K562 (cell line): ENCODE measurements around the gene MBOAT7. TPM values are rescaled to one million over a fixed set of nuclear protein-coding genes. Genes with fewer than 3 reads are reported as not detected.
A peak's percentile ranks its signal among the peaks of the same experiment; 100 is the strongest.

Source experiments
- ETV6 ChIP-seq, 3 experiments: fragments of 150-350 bp in 1 of 3; sonication (generic) in 1 of 3; formaldehyde crosslinking in 1 of 3; IDR thresholded peaks; 2 replicates each; pipeline versions ENCODE4 v1.6.1 to v1.8.0; 2014 to 2022; ENCODE audit warnings: borderline replicate concordance in 2 of 3, low read depth in 2 of 3, antibody characterized with exemption in 1 of 3, low read length in 1 of 3, mild to moderate bottlenecking in 1 of 3, missing genetic modification reagents in 1 of 3
- MEIS2 ChIP-seq: fragments of 450-650 bp; IDR thresholded peaks from 2 replicates; pipeline ENCODE4 v1.6.1; 2014; ENCODE audit warnings: mild to moderate bottlenecking; ENCODE audit not compliant: partially characterized antibody
- MIER1 ChIP-seq: fragments of 450-650 bp; IDR thresholded peaks from 2 replicates; pipeline ENCODE4 v1.6.1; 2016; ENCODE audit warnings: antibody characterized with exemption, mild to moderate bottlenecking, low read depth
- NCOR1 ChIP-seq: fragments of 450-650 bp; IDR thresholded peaks from 2 replicates; pipeline ENCODE4 v1.6.1; 2016; ENCODE audit warnings: mild to moderate bottlenecking, moderate library complexity
- NKRF ChIP-seq: fragments of 450-650 bp; IDR thresholded peaks from 2 replicates; pipeline ENCODE4 v1.6.1; 2016; ENCODE audit warnings: borderline replicate concordance
- POLR2G ChIP-seq: fragments of 200-400 bp; formaldehyde crosslinking; IDR thresholded peaks from 2 replicates; pipeline ENCODE4 v1.6.1; 2017; ENCODE audit warnings: low read depth, mild to moderate bottlenecking, antibody characterized with exemption, low read length, moderate library complexity
- TBP ChIP-seq: optimal IDR thresholded peaks from 2 replicates; pipeline ENCODE3; 2011; ENCODE audit warnings: low read depth, low read length, improper control_type of control experiment
- TFAM ChIP-seq: fragments of 250-450 bp; sonication (Bioruptor Pico); conservative IDR thresholded peaks from 2 replicates; pipeline ENCODE4 v1.5.0; 2021; ENCODE audit warnings: mild to moderate bottlenecking, moderate library complexity
- ZBED1 ChIP-seq: IDR thresholded peaks from 2 replicates; pipeline ENCODE4 v1.6.1; 2014
- ZC3H11A ChIP-seq: IDR thresholded peaks from 2 replicates; pipeline ENCODE4 v1.6.1; 2012; ENCODE audit warnings: low read depth, low read length, improper control_type of control experiment
- ZNF551 ChIP-seq: fragments of 250-450 bp; sonication (Bioruptor Pico); IDR thresholded peaks from 2 replicates; pipeline ENCODE4 v1.5.0; 2021; ENCODE audit warnings: mild to moderate bottlenecking, moderate library complexity
- polyA plus RNA-seq, 8 experiments: library from polyadenylated mRNA; depleted of rRNA in 4 of 8; stranded (reverse) in 5 of 8; unstranded in 3 of 8; fragments of >200 nt; fragmentation: Nextera tagmentation in 2 of 8; fragmentation: Illumina TruSeq in 1 of 8; extraction: Ambion mirVana in 2 of 8; extraction: Trizol in 1 of 8; gene quantifications; 2 replicates each; pipeline versions ENCODE4 v1.2.1 to v1.2.3, GENCODE V29; 2011 to 2014; ENCODE audit warnings: inconsistent platforms in 1 of 8, missing spikeins in 1 of 8
- total RNA-seq, 7 experiments: library from RNA; depleted of rRNA in 6 of 7; stranded (reverse); fragments of >200 nt in 6 of 7; fragmentation: Illumina TruSeq in 2 of 7; extraction: Trizol in 2 of 7; gene quantifications; 2 replicates each; pipeline versions ENCODE4 v1.2.1 to v1.2.3, GENCODE V29; 2011 to 2021; ENCODE audit warnings: low replicate concordance in 1 of 7
- TF ChIP-seq, protein P1 (sequence below): fragments of 250-450 bp; sonication (Bioruptor Pico); IDR thresholded peaks from 2 replicates; pipeline ENCODE4 v1.6.1; 2021; ENCODE audit warnings: mild to moderate bottlenecking
- TF ChIP-seq, protein P2 (sequence below), 2 experiments: fragments of 450-650 bp; IDR thresholded peaks; 2 replicates each; pipeline ENCODE4 v1.6.1; 2016; ENCODE audit warnings: mild to moderate bottlenecking in 2 of 2, borderline replicate concordance in 1 of 2, low read depth in 1 of 2, moderate library complexity in 1 of 2
- TF ChIP-seq, protein P3 (sequence below), 3 experiments: IDR thresholded peaks in 2 of 3; conservative IDR thresholded peaks in 1 of 3; 2 replicates each; pipeline ENCODE4 v1.5.1; 2011 to 2012; ENCODE audit warnings: low read length in 3 of 3, mild to moderate bottlenecking in 3 of 3, control low read depth in 2 of 3, improper control_type of control experiment in 1 of 3, inconsistent platforms in 1 of 3, low read depth in 1 of 3, mixed read lengths in 1 of 3, moderate library complexity in 1 of 3; ENCODE audit not compliant: insufficient read depth in 2 of 3

MBOAT7 gene
- total and polyA plus RNA-seq, 9 of the 15 experiments (the other 6 are each of a cell fraction or from before 2014, with no cell fraction given), result 1.4 to 153 (median 56.1) TPM

- TF ChIP-seq, protein P1, sequence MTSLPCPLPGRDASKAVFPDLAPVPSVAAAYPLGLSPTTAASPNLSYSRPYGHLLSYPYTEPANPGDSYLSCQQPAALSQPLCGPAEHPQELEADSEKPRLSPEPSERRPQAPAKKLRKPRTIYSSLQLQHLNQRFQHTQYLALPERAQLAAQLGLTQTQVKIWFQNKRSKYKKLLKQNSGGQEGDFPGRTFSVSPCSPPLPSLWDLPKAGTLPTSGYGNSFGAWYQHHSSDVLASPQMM, result no peak
- TF ChIP-seq NKRF (no peak), ZBED1 (no peak), ZNF551 (CRISPR knock-in tag) (no peak), TBP (no peak), TFAM (CRISPR knock-in tag) (no peak), ZC3H11A (no peak), MIER1 (no peak), NCOR1 (no peak), POLR2G (no peak), ETV6 (IDR thresholded peaks at IDR 0.05; ENCODE audit: borderline replicate concordance in 1 of 2, low read depth in 2 of 2, low read length in 1 of 2) (no peak), ETV6 (CRISPR knock-in tag; IDR thresholded peaks at IDR 0.05; ENCODE audit: borderline replicate concordance) (no peak), MEIS2 (no peak)
- TF ChIP-seq, protein P2, sequence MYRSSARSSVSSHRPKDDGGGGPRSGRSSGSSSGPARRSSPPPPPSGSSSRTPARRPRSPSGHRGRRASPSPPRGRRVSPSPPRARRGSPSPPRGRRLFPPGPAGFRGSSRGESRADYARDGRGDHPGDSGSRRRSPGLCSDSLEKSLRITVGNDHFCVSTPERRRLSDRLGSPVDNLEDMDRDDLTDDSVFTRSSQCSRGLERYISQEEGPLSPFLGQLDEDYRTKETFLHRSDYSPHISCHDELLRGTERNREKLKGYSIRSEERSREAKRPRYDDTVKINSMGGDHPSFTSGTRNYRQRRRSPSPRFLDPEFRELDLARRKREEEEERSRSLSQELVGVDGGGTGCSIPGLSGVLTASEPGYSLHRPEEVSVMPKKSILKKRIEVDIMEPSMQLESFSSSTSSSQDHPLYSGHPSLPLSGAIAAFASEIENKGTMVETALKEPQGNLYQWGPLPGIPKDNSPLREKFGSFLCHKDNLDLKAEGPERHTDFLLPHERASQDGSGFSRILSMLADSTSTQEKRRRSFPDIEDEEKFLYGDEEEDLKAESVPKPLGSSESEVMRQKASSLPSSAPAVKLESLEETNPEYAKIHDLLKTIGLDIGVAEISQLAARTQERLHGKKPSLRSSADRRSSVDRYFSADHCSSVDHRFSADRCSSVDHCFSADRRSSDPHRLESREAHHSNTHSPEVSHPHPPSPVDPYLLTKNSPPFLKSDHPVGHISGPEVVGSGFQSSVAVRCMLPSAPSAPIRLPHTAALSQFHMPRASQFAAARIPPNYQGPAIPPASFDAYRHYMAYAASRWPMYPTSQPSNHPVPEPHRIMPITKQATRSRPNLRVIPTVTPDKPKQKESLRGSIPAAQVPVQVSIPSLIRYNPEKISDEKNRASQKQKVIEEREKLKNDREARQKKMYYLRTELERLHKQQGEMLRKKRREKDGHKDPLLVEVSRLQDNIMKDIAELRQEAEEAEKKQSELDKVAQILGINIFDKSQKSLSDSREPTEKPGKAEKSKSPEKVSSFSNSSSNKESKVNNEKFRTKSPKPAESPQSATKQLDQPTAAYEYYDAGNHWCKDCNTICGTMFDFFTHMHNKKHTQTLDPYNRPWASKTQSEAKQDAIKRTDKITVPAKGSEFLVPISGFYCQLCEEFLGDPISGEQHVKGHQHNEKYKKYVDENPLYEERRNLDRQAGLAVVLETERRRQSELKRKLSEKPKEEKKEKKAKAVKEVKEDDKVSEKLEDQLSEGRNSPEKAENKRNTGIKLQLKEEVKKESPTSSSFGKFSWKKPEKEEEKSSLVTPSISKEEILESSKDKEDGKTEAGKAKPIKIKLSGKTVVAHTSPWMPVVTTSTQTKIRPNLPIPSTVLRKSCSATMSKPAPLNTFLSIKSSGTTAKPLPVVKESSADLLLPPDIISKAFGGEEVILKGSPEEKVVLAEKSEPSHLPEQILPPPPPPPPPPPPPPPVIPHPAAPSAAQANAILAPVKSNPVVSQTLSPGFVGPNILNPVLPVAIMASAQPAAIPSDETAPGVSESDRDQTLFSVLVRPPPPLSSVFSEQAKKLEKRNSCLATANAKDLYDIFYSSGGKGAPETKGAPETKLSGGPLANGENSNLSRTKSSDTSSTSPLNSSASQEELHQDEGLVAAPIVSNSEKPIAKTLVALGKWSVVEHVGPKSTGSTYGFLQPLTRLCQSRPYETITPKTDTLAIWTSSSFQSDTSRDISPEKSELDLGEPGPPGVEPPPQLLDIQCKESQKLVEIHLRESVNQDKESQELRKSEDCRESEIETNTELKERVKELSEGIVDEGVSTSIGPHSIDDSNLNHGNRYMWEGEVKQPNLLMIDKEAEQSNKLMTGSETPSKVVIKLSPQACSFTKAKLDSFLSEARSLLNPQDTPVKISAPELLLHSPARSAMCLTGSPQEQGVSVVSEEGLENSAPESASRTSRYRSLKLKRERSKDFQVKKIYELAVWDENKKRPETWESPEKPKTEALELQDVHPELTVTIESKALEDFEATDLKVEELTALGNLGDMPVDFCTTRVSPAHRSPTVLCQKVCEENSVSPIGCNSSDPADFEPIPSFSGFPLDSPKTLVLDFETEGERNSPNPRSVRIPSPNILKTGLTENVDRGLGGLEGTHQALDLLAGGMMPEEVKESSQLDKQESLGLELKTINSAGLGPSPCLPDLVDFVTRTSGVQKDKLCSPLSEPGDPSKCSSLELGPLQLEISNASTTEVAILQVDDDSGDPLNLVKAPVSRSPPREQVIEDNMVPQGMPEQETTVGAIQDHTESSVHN (IDR thresholded peaks at IDR 0.05; ENCODE audit: borderline replicate concordance in 1 of 2, low read depth in 1 of 2), result no peak
- TF ChIP-seq, protein P3, sequence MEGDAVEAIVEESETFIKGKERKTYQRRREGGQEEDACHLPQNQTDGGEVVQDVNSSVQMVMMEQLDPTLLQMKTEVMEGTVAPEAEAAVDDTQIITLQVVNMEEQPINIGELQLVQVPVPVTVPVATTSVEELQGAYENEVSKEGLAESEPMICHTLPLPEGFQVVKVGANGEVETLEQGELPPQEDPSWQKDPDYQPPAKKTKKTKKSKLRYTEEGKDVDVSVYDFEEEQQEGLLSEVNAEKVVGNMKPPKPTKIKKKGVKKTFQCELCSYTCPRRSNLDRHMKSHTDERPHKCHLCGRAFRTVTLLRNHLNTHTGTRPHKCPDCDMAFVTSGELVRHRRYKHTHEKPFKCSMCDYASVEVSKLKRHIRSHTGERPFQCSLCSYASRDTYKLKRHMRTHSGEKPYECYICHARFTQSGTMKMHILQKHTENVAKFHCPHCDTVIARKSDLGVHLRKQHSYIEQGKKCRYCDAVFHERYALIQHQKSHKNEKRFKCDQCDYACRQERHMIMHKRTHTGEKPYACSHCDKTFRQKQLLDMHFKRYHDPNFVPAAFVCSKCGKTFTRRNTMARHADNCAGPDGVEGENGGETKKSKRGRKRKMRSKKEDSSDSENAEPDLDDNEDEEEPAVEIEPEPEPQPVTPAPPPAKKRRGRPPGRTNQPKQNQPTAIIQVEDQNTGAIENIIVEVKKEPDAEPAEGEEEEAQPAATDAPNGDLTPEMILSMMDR (IDR thresholded peaks at IDR 0.05 in 2 of 3, conservative IDR thresholded peaks at IDR 0.05 in 1 of 3; ENCODE audit: insufficient read depth in 2 of 3, low read depth in 1 of 3, low read length in 3 of 3), result peak; percentile 98 to 99 (median 99)
Measured at GRCh38 chr19:54231077-54231931, 41.9 kb upstream of the MBOAT7 start (continued).
